HG03520 (cell line): ENCODE results near the gene CHMP6.

Experiments used
- ATAC-seq: cut with Tn5 transposase; IDR thresholded peaks from one replicate; pipeline ENCODE4 v1.9.1; 2021; ENCODE audit warnings: mild to moderate bottlenecking, moderate library complexity; ENCODE audit not compliant: unreplicated experiment

CHMP6 gene

DNA sequence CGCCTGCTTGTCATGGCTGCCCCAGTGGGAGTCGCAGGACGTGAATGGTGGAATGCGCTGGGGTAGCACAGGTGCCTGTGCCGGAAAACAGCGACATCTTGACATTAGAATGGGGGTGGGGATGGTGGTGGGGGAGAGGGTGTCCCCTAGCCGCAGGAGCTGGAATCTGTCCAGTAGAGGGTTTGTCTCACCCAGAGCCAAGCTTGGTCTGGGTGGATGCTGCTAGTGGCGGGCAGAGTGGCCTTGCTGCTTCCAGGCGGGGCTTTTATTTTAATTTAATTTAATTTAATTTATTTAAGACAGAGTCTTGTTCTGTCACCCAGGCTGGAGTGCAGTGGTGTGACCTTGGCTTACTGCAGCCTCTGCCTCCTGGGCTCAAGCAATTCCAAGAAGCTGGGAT is 51.0 kb downstream of the CHMP6 start:
- ATAC-seq: no peak

DNA sequence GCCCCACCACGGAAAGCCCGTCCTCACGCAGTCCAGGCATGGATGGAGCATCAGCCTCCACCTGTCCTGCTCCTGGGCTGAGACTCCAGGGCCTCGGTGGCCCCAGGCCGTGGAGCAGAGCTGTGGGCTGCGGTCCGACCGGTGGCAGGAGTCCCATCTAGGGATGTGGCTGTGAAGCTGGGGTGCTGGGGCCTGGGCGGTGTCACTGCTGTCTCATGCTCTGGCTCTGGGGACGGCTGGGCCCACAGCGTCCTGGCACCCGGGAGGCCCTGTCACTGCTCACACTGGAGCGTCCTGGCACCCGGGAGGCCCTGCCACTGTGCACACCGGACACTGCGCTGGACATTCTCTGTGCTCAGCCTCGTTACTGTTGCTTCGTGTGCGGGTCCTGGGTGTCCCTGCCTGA is 51.7 kb downstream of the CHMP6 start:
- no peak for ATAC-seq

DNA sequence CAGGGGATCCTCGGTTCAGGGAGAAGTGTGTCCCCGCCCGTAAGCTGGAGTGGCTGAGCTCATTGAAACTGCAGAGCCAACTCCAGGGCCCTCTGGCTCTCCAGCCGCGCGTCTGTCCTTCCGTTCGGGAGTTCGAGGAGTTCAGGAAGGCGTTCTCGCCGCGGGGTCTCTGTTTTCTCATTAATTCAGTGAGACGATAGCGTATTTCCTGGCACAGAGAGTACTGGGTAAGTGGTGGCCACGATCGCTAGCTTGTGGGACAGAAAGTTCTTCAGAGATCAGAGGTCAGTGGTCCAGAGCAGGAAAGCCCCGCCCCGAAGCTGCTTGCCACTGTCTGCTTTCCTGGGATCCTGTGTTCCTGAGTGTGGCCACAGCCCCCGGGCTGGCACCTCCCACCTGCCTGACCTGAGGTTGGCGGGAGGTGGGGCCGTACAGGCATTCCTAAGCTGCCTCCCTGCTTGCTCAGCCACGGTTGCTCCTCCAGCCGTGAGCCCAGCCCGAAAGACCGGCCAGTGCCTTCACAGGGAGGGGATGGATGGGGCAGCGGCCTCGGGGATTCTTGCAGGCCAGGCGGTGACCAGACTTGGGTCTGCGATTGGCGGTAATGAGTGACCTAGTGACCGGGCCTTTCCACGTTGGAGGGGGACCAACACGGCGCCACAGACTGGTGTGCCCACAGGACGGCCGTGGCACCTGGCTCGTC is 52.2 kb downstream of the CHMP6 start:
- no peak for ATAC-seq

DNA sequence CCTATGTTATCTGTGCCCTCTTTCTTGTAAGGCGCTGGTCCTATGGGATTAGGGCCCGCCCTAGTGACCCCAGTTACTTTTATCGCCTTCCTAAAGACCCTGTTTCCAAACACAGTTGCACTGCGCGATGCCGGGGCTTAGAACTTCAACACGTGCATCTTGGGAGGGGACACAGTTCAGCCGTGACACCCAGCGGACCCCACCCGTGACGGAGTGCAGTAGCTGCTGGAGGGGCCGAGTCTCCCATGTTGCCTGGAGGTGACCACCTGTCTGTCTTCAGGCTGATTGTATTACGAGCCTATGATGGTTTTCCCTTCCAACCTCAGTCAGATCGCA is 52.8 kb downstream of the CHMP6 start:
- ATAC-seq: no peak

DNA sequence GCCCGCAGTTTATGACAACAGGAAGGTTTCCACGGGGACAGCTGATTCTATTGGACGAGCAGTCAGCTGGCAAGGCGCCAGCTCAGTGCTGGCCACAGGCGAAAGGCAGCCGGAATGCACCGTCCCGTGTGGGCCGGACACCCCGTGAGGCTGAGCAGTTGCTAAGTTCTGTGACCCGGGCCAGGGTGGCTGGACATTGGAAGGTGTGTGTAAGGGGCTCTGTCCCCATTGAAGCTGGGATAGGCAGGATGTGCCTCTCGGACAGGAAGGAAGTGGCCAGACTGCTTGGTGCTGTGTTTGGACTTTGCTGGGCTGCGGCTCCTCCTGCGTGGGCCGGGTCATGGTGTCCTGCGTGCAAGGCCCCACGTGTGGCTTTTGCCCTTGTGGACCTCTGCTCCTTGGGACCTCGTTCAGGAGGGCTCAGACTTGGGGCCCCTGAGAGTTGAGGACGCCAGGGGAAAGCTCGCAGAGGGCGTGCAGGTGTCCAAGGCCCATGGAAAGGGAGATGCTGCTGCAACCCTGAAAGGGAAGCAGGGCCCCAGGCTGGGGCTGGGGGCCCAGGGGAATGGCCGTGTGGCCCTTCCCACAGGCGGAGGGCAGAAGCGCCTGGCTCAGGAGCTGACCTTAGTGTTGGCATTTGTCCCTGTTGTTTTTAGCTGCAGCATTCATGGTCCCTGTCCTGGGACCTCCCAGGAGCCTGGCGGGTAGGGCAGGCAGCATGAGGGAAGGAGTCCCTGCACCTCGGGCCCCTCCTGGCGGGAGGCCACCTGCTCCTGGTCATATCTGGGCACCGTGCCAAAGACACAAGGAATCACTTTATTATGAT is 53.3 kb downstream of the CHMP6 start:
- no peak for ATAC-seq

DNA sequence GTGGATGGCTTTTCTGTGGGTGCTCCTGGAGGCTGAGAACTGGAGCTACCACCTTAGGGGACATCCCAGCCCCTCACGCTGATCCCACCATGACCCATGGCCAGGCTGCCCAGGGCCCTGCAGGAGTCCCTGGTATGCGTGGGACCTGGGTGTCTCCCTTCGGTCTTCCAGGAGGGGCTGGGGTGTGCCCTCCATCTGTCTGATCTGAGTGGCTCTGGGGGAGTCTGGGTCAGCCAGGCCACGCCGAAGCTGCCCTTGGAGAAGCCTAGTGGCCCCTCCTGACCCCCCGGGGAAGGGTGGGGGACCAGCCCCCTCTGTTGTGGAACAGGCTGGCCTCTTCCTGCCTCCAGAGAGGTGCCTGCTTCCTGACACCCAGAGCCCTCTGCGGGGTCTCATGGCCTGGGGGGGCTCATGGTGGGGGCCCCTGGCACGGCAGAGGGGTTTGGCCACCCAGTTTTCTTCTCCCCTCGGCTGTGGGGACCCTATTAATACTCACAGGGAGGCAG is 54.0 kb downstream of the CHMP6 start:
- no peak for ATAC-seq

DNA sequence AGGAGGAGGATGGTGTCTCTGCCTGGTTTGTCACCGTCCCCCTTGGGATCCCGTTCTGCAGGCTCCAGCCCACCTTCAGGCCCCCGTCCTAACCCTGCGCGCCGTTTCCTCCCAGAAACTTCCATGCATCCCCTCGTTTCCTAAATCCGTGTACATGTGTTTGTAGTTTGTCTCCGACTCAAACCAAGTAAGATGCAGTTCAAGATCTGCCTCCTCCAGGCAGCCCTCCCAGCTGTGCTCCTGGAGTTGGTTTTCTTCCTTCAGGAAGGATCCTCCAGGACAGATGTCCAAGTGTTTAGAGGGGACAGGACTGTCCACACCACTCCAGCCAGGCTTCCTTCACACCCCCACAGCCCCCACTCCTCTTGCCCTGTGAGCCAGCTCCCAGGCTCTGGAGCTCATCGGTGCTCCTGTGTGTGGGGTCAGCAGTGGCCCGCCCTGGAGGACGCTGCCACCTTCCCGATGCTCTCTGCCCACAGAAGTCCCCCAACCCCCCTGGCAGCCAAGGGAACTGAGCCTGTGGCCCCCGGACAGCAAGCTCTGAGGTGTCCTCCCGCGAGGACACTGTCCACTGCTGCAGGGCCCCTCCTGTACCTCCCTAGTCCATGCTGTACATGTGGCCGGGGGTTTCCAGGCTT is 54.6 kb downstream of the CHMP6 start:
- ATAC-seq: no peak

DNA sequence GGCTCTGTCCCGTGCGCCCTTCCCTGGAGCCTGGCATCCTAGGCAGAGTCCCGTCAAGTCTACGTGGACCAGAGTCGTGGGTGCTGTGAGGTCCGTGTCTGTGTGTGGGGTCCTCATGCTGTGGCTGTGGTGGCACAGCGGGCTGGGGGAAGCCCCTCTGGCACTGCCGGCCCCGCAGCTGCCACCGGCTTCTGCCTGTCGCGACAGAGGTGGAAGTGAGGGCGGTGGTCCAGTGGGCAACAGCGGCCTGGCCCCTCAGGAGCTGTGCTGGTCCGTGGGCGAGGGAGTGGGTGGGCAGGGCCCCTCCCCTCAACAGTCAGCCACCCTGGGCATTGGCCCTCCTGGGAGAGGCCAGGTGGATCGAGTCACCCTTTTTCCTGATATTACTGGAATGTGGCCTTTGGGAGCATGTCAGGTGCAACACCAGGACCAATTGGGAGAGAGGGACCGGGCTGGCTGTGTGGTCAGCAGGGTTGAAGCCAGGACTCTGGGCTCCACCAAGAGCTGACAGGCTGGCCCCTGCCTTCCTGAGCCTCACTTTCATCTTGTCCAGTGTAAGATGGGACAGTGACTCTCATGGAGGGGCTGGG is 55.2 kb downstream of the CHMP6 start:
- ATAC-seq: no peak

DNA sequence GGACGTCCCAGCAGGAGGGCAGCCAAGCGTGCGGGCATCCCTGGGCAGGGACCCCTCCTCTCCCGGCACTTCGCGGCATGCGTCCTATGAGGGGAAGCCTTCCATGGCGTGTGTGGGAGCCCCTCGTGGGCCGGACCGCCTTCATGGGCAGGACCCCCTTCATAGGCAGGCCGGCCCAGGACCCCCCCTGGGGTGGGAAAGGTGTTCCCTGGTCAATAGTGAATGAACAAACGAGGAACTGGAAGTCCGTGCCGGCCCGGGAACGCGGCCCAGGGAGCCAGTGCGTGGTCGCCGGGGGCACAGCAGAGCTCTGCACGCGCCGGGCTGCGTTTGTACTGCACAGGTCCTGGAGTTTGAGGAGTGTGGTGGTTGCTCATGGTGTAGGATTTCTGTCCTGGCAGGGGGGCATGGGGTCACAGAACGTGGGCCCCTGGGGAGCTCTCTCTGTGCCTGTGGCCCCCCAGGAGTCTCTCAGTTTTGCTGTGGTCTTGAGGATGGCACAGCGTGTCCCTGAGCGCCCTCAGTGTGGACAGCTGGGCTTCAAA is 57.3 kb downstream of the CHMP6 start:
- ATAC-seq: no peak

DNA sequence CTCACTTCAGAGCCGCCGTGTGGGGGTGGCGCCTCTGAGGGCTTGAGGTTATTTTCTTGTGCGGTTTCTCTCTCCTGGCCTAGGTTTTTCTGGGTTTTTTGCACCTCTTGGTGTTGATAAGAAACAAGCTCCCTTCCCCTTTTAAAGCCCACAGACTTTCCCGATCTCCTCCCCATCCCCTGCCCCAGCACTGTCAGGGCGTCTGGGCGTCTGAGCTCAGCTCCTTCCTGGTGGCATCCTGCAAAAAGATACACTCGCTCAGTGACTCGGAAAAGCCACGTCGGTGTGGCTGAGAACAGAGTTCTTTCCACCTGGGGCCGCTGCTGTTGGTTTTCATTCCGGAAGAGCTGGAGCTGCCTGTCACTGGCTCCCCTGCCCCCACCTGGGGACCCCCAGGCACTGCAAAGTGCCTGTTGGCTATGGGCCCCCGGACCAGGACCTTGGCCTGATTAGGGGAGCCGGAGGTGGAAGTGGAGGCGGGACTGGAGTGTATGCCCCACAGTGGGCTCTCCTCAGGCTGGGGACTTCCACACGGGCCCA is 57.8 kb downstream of the CHMP6 start:
- ATAC-seq: no peak
